OCI-LY1 (cell line): ENCODE results near the gene CCM2.

Experiments used
- H2AFZ ChIP-seq: fragments of 200-600 bp; sonication (generic), shearing (Covaris generic); 2 replicates; pipeline ENCODE4 v1.6.0; 2014; ENCODE audit warnings: antibody characterized with exemption, mild to moderate bottlenecking, low read length
- H3F3A ChIP-seq: fragments of 200-600 bp; sonication (generic), shearing (Covaris generic); 2 replicates; pipeline ENCODE4 v1.6.0; 2014; ENCODE audit warnings: mild to moderate bottlenecking, antibody characterized with exemption, low read length, moderate library complexity; ENCODE audit not compliant: insufficient read depth
- H3K27ac ChIP-seq: fragments of 200-600 bp; sonication (generic); 2 replicates; pipeline ENCODE4 v1.5.1; 2014; ENCODE audit warnings: low read length, mixed run types, mild to moderate bottlenecking, low read depth; ENCODE audit not compliant: poor library complexity, severe bottlenecking
- H3K27me3 ChIP-seq: fragments of 200-600 bp; sonication (generic); 2 replicates; pipeline ENCODE4 v1.6.0; 2014; ENCODE audit warnings: antibody characterized with exemption, mild to moderate bottlenecking, low read length, moderate library complexity; ENCODE audit not compliant: insufficient read depth
- H3K36me3 ChIP-seq: fragments of 200-600 bp; sonication (generic); 2 replicates; pipeline ENCODE4 v1.6.1; 2014; ENCODE audit warnings: mild to moderate bottlenecking, antibody characterized with exemption, low read length, moderate library complexity, mixed read lengths; ENCODE audit not compliant: insufficient read depth
- H3K4me1 ChIP-seq: fragments of 200-600 bp; sonication (generic); 2 replicates; pipeline ENCODE4 v1.5.1; 2014; ENCODE audit warnings: mild to moderate bottlenecking, low read length, moderate library complexity; ENCODE audit not compliant: insufficient read depth, severe bottlenecking
- H3K4me2 ChIP-seq: fragments of 200-600 bp; sonication (generic), shearing (Covaris generic); 2 replicates; pipeline ENCODE4 v1.6.1; 2014; ENCODE audit warnings: low read length
- H3K4me3 ChIP-seq: fragments of 200-600 bp; sonication (generic); 2 replicates; pipeline ENCODE4 v1.5.1; 2014; ENCODE audit warnings: low read length, low read depth, mild to moderate bottlenecking, mixed read lengths; ENCODE audit not compliant: poor library complexity, severe bottlenecking
- H3K79me2 ChIP-seq: fragments of 200-600 bp; shearing (Covaris generic); 2 replicates; pipeline ENCODE4 v1.6.1; 2016; ENCODE audit warnings: mixed run types, low read length, mixed read lengths; ENCODE audit not compliant: insufficient read depth
- H3K9ac ChIP-seq: fragments of 200-600 bp; sonication (generic), shearing (Covaris generic); 2 replicates; pipeline ENCODE4 v1.6.1; 2014; ENCODE audit warnings: mild to moderate bottlenecking, low read length, mixed read lengths
- H3K9me2 ChIP-seq: fragments of 200-600 bp; sonication (generic), shearing (Covaris generic); 2 replicates; pipeline ENCODE4 v1.6.1; 2014; ENCODE audit warnings: low read depth, mild to moderate bottlenecking, low read length, mixed read lengths
- H3K9me3 ChIP-seq: fragments of 200-600 bp; shearing (Covaris generic); 2 replicates; pipeline ENCODE4 v1.6.1; 2014; ENCODE audit warnings: low read length, mixed read lengths
- H4K20me1 ChIP-seq: fragments of 200-600 bp; sonication (generic), shearing (Covaris generic); 2 replicates; pipeline ENCODE4 v1.6.0; 2016; ENCODE audit warnings: mild to moderate bottlenecking, low read length; ENCODE audit not compliant: insufficient read depth
- EZH2 ChIP-seq: fragments of 200-600 bp; sonication (generic), shearing (Covaris generic); IDR thresholded peaks from 2 replicates; pipeline ENCODE4 v1.8.0; 2017; ENCODE audit warnings: borderline replicate concordance, mixed run types, mild to moderate bottlenecking, antibody characterized with exemption, low read length, moderate library complexity, mixed read lengths
- TF ChIP-seq, protein P1 (sequence below): fragments of 200-600 bp; sonication (generic), shearing (Covaris generic); IDR thresholded peaks from 2 replicates; pipeline ENCODE4 v1.5.1; 2017; ENCODE audit warnings: mild to moderate bottlenecking, antibody characterized with exemption, low read length, moderate library complexity, mixed read lengths

CCM2 gene

DNA sequence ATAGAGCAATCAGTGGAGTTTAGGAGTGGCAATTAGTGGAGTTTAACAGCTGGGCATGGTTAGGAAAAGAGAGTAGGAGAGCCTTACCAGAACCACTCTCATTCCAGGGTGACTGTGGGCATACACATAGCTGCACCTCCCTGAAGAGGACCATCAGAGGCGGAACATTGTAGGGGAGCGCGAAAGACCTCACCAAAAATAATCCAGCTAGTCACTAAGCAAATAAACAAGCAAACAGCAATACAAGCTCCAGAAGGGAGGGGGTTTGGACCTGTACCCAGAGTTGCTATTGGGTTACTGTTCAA lies 92.9 kb downstream of the CCM2 start:
- no peaks in the 10 kb centered on the region for H3F3A ChIP-seq
- no peak overlapping the region for H3K27ac ChIP-seq
- H3K9ac ChIP-seq = no peak overlapping the region
- no peaks in the 10 kb centered on the region for H3K27me3 ChIP-seq
- H3K36me3 ChIP-seq = peaks cover 7% of the 10 kb centered on the region
- TF ChIP-seq, protein P1, sequence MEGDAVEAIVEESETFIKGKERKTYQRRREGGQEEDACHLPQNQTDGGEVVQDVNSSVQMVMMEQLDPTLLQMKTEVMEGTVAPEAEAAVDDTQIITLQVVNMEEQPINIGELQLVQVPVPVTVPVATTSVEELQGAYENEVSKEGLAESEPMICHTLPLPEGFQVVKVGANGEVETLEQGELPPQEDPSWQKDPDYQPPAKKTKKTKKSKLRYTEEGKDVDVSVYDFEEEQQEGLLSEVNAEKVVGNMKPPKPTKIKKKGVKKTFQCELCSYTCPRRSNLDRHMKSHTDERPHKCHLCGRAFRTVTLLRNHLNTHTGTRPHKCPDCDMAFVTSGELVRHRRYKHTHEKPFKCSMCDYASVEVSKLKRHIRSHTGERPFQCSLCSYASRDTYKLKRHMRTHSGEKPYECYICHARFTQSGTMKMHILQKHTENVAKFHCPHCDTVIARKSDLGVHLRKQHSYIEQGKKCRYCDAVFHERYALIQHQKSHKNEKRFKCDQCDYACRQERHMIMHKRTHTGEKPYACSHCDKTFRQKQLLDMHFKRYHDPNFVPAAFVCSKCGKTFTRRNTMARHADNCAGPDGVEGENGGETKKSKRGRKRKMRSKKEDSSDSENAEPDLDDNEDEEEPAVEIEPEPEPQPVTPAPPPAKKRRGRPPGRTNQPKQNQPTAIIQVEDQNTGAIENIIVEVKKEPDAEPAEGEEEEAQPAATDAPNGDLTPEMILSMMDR = no peak
- no peak for TF ChIP-seq EZH2
- H2AFZ ChIP-seq = no peak overlapping the region
- H4K20me1 ChIP-seq = 0 out of 2 replicates have a peak, but pooled peaks cover 2% of the 10 kb centered on the region
- H3K4me2 ChIP-seq = no peak overlapping the region
- peaks cover 5% of the 10 kb centered on the region for H3K4me1 ChIP-seq
- peaks cover 5% of the 10 kb centered on the region; the same call in 1 of the 2 replicates for H3K9me3 ChIP-seq
- no peaks in the 10 kb centered on the region for H3K9me2 ChIP-seq
- H3K79me2 ChIP-seq = no peaks in the 10 kb centered on the region
- no peak overlapping the region for H3K4me3 ChIP-seq

DNA sequence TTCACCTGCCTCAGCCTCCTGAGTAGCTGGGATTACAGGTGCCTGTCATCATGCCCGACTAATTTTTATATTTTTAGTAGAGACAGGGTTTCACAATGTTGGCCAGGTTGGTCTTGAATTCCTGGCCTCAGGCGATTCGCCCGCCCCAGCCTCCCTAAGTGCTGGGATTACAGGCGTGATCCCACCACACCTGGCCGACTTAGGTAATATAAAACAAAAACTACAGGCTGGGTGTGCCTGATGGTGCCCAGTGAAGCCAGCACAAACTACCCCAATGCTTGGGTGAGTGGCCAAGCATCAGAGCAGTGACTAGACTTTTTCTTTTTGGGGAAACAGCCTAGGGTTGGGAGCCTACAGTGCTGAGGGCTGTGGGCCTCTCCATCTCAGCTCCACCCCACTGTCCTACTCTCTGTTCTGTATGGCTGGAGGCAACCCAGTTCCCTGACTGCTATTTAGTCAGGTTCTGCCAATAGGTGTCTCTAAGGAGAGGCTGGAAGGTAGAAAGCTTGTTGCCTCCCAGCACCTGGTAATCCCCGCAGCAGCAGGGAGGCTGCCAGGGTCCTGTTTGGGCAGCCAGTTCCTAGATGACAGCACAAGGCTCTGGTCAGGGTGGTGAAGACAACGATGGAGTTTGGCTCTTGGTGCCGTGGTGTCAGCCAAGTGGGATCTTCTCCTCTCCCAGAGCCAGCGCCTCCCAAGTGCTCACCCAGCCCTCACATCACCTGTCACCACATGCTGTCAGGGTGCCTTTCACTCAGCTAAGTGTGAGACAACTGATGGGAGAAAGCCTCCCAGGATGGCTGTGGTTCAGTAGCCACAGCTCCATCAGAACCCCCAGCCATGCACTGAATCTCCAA lies 99.2 kb downstream of the CCM2 start:
- Histone ChIP-seq H3K79me2 (no peaks in the 10 kb centered on the region), H3K9me2 (no peaks in the 10 kb centered on the region), H3K9me3 (no peaks in the 10 kb centered on the region), H3K27me3 (no peaks in the 10 kb centered on the region), H4K20me1 (0 out of 2 replicates have a peak, but pooled peaks cover 2% of the 10 kb centered on the region), H3K4me3 (no peak overlapping the region), H3K27ac (no peak overlapping the region), H3K9ac (no peak overlapping the region), H3K36me3 (peaks cover 70% of the 10 kb centered on the region), H3K4me1 (no peaks in the 10 kb centered on the region), H3F3A (0 out of 2 replicates have a peak, but pooled peaks cover 4% of the 10 kb centered on the region), H2AFZ (no peak overlapping the region), H3K4me2 (no peak overlapping the region)
- no peak for TF ChIP-seq EZH2
- TF ChIP-seq, protein P1 = no peak

DNA sequence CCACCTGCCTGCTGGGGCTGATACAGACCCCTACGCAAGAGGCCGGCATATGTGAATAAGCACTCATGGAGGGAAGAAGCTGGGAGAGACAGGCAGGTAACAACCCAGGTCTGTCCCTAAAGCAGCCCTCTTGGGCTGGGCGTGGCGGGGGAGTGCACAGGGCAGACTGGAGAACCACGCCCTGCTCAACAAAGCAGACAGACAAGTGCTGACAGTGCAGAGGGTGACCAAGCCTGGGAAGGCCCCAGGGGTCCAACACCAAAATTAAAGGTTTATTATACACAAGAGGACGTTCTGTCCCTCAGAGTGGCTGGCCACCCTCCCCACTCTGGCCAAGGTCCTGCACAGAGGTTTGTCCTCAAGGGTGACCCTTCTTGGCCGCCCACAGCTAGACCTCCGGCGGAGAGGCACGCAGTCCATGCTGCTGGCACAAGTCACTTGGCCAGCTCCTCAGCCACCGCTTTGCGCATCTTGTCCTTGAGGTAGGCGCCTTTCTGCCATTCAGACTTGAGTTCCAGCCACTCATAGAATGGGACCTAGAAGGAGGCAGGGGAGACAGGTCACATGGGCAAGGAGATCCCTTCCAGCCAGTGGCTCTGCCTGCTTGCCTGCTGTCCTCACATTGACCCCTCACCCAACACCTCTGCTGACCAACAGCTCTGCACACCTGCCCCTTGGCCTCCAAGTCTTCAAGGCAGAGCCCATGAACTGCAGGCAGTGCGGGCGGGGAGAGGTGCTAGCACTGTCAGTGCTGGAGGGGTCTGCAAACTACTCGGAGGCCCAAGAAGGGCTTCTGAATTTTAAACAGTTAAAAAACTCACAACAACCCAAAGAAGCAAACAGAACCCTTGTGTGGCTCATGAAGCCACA lies 100.1 kb downstream of the CCM2 start:
- no peak overlapping the region for H3K4me2 ChIP-seq
- 0 out of 2 replicates have a peak, but pooled peaks cover 4% of the 10 kb centered on the region for H3F3A ChIP-seq
- H3K27ac ChIP-seq = no peak overlapping the region
- no peaks in the 10 kb centered on the region for H3K9me3 ChIP-seq
- no peak overlapping the region for H2AFZ ChIP-seq
- no peak overlapping the region for H3K4me3 ChIP-seq
- 0 out of 2 replicates have a peak, but pooled peaks cover 2% of the 10 kb centered on the region for H4K20me1 ChIP-seq
- TF ChIP-seq EZH2 = no peak
- TF ChIP-seq, protein P1 = no peak
- H3K4me1 ChIP-seq = no peaks in the 10 kb centered on the region
- H3K27me3 ChIP-seq = no peaks in the 10 kb centered on the region
- no peak overlapping the region for H3K9ac ChIP-seq
- no peaks in the 10 kb centered on the region for H3K79me2 ChIP-seq
- no peaks in the 10 kb centered on the region for H3K9me2 ChIP-seq
- peaks cover 79% of the 10 kb centered on the region for H3K36me3 ChIP-seq
